Caco-2 (cell line): ENCODE results near the gene ZCCHC9. TPM values are rescaled to one million over a fixed set of nuclear protein-coding genes. Genes with fewer than 3 reads are reported as not detected.

Source experiments
- BruUV-seq: library from RNA; stranded (reverse); fragments of 400-500 nt; replicated peaks from 2 replicates; lab custom pipeline; 2021; lab: Mats Ljungman, UMichigan
- CTCF ChIA-PET: fragments of 300-600 bp; sonication (Branson Sonifier 250); formaldehyde crosslinking; loops from one replicate; lab custom pipeline; 2022; ENCODE audit warnings: antibody characterized with exemption; lab: Charles Lee
- POLR2A ChIA-PET: fragments of 300-600 bp; sonication (Branson Sonifier 250); formaldehyde crosslinking; loops from one replicate; lab custom pipeline; 2022; ENCODE audit warnings: antibody characterized with exemption; lab: Charles Lee
- DNase-seq, 2 experiments: peaks; one replicate each; pipeline versions ENCODE4 v3.0.0 to v3.0.0-alpha.2; 2020 to 2022
- H3K27me3 ChIP-seq: replicated peaks from 2 replicates; pipeline ENCODE4 v1.6.0; 2011; ENCODE audit warnings: low read length; ENCODE audit not compliant: control insufficient read depth, insufficient read depth
- H3K36me3 ChIP-seq: 2 replicates; pipeline ENCODE4 v1.5.1; 2011; ENCODE audit warnings: low read length; ENCODE audit not compliant: control insufficient read depth, insufficient read depth
- H3K4me1 ChIP-seq: fragments of 250-450 bp; sonication (Bioruptor Pico); 2 replicates; pipeline ENCODE4 v1.5.1; 2020; ENCODE audit warnings: mild to moderate bottlenecking
- H3K4me3 ChIP-seq: 2 replicates; pipeline ENCODE4 v1.5.1; 2011; ENCODE audit warnings: low read depth, mild to moderate bottlenecking, control low read depth, low read length
- H3K9me3 ChIP-seq: fragments of 250-450 bp; sonication (Bioruptor Pico); 2 replicates; pipeline ENCODE4 v1.5.1; 2020; ENCODE audit warnings: mild to moderate bottlenecking, moderate library complexity
- H3K27ac Mint-ChIP-seq: one replicate; pipeline ENCODE4 v1.8.0; 2022; ENCODE audit warnings: mixed read lengths; ENCODE audit not compliant: unreplicated experiment
- H3K27me3 Mint-ChIP-seq: one replicate; pipeline ENCODE4 v1.8.0; 2022; ENCODE audit warnings: mixed read lengths; ENCODE audit not compliant: insufficient read depth, unreplicated experiment
- H3K36me3 Mint-ChIP-seq: one replicate; pipeline ENCODE4 v1.8.0; 2022; ENCODE audit warnings: mild to moderate bottlenecking, mixed read lengths; ENCODE audit not compliant: insufficient read depth, unreplicated experiment
- H3K4me1 Mint-ChIP-seq: one replicate; pipeline ENCODE4 v1.8.0; 2022; ENCODE audit warnings: low read depth, mixed read lengths; ENCODE audit not compliant: unreplicated experiment
- H3K4me3 Mint-ChIP-seq: one replicate; pipeline ENCODE4 v1.8.0; 2022; ENCODE audit warnings: mild to moderate bottlenecking, moderate library complexity, mixed read lengths; ENCODE audit not compliant: unreplicated experiment
- H3K9me3 Mint-ChIP-seq: one replicate; pipeline ENCODE4 v1.8.0; 2022; ENCODE audit warnings: mixed read lengths; ENCODE audit not compliant: unreplicated experiment
- intact Hi-C: fragments of 100-400 bp; cut with micrococcal nuclease; formaldehyde crosslinking; loops from one replicate; pipeline ENCODE4 v1.10.0; 2022; ENCODE audit not compliant: unreplicated experiment
- total RNA-seq: library from RNA; stranded (reverse); gene quantifications from 2 replicates; pipeline ENCODE4 v1.2.3, GENCODE V29; 2022
- TF ChIP-seq, protein P1 (sequence below), 2 experiments: fragments of 200-600 bp in 1 of 2; IDR thresholded peaks; 1 replicate in 1 of 2; 2 replicates in 1 of 2; pipeline versions ENCODE4 v1.5.1 to v1.8.0; 2011 to 2022; ENCODE audit warnings: antibody characterized with exemption in 1 of 2, control low read depth in 1 of 2, inconsistent platforms in 1 of 2, low read depth in 1 of 2, low read length in 1 of 2, mild to moderate bottlenecking in 1 of 2, moderate library complexity in 1 of 2; ENCODE audit not compliant: insufficient read depth in 1 of 2, severe bottlenecking in 1 of 2, unreplicated experiment in 1 of 2

The ZCCHC9 gene
- total RNA-seq, 1 experiment from 2014 or later = 82.2 TPM

- no peak overlapping the region for H3K4me3 Mint-ChIP-seq
- Histone ChIP-seq H3K4me1 (no peaks in the 10 kb centered on the region), H3K9me3 (no peaks in the 10 kb centered on the region), H3K4me3 (no peak overlapping the region), H3K36me3 (peaks cover 2% of the 10 kb centered on the region; the same call in 1 of the 2 replicates), H3K27me3 (no peaks in the 10 kb centered on the region)
- peaks cover 12% of the 10 kb centered on the region for H3K4me1 Mint-ChIP-seq
- intact Hi-C loops = no loop called here
- ChIA-PET POLR2A (no interaction called here), CTCF (no interaction called here)
- TF ChIP-seq, protein P1, sequence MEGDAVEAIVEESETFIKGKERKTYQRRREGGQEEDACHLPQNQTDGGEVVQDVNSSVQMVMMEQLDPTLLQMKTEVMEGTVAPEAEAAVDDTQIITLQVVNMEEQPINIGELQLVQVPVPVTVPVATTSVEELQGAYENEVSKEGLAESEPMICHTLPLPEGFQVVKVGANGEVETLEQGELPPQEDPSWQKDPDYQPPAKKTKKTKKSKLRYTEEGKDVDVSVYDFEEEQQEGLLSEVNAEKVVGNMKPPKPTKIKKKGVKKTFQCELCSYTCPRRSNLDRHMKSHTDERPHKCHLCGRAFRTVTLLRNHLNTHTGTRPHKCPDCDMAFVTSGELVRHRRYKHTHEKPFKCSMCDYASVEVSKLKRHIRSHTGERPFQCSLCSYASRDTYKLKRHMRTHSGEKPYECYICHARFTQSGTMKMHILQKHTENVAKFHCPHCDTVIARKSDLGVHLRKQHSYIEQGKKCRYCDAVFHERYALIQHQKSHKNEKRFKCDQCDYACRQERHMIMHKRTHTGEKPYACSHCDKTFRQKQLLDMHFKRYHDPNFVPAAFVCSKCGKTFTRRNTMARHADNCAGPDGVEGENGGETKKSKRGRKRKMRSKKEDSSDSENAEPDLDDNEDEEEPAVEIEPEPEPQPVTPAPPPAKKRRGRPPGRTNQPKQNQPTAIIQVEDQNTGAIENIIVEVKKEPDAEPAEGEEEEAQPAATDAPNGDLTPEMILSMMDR (IDR thresholded peaks at IDR 0.05; ENCODE audit: insufficient read depth in 1 of 2, low read depth in 1 of 2, low read length in 1 of 2, severe bottlenecking in 1 of 2, unreplicated experiment in 1 of 2) = no peak
- H3K27me3 Mint-ChIP-seq = no peaks in the 10 kb centered on the region
- H3K27ac Mint-ChIP-seq = no peak overlapping the region
- H3K9me3 Mint-ChIP-seq = peaks cover 19% of the 10 kb centered on the region
- no peak for DNase-seq
- peaks cover 14% of the 10 kb centered on the region for H3K36me3 Mint-ChIP-seq
- no TSS peak for BruUV-seq
Observed at GRCh38 chr5:81283976-81284375, 17.4 kb upstream of the ZCCHC9 start.

GRCh38 chr5:81286059-81286617 lies 15.2 kb upstream of the ZCCHC9 start:
- intact Hi-C loops = no loop called here
- H3K4me3 Mint-ChIP-seq = no peak overlapping the region
- no peak for DNase-seq
- H3K9me3 ChIP-seq = no peaks in the 10 kb centered on the region
- TF ChIP-seq, protein P1 (IDR thresholded peaks at IDR 0.05; ENCODE audit: insufficient read depth in 1 of 2, low read depth in 1 of 2, low read length in 1 of 2, severe bottlenecking in 1 of 2, unreplicated experiment in 1 of 2) = peak in 1 of 2 experiments; percentile 1
- BruUV-seq = no TSS peak
- peaks cover 2% of the 10 kb centered on the region; the same call in 1 of the 2 replicates for H3K36me3 ChIP-seq
- H3K36me3 Mint-ChIP-seq = peaks cover 11% of the 10 kb centered on the region
- no peaks in the 10 kb centered on the region for H3K27me3 Mint-ChIP-seq
- peaks cover 6% of the 10 kb centered on the region for H3K4me1 Mint-ChIP-seq
- POLR2A ChIA-PET = no interaction called here
- CTCF ChIA-PET = interaction anchor here (0.6 to 0.7 kb wide), 2 partner anchors 14 to 40 kb away, joined by 3 to 4 read pairs; no protein-coding TSS in a partner anchor
- H3K4me3 ChIP-seq = no peak overlapping the region
- no peaks in the 10 kb centered on the region for H3K27me3 ChIP-seq
- H3K9me3 Mint-ChIP-seq = peaks cover 22% of the 10 kb centered on the region
- no peaks in the 10 kb centered on the region for H3K4me1 ChIP-seq
- H3K27ac Mint-ChIP-seq = no peak overlapping the region

GRCh38 chr5:81288021-81288433 lies 13.4 kb upstream of the ZCCHC9 start:
- Histone ChIP-seq H3K36me3 (peaks cover 5% of the 10 kb centered on the region; the same call in 1 of the 2 replicates), H3K4me1 (no peaks in the 10 kb centered on the region), H3K27me3 (no peaks in the 10 kb centered on the region), H3K9me3 (peaks cover 11% of the 10 kb centered on the region; the same call in 1 of the 2 replicates), H3K4me3 (no peak overlapping the region)
- peaks cover 6% of the 10 kb centered on the region for H3K4me1 Mint-ChIP-seq
- intact Hi-C loops = no loop called here
- BruUV-seq = no TSS peak
- ChIA-PET CTCF (no interaction called here), POLR2A (no interaction called here)
- no peak overlapping the region for H3K4me3 Mint-ChIP-seq
- no peak for DNase-seq
- peaks cover 18% of the 10 kb centered on the region for H3K36me3 Mint-ChIP-seq
- no peaks in the 10 kb centered on the region for H3K27me3 Mint-ChIP-seq
- no peak overlapping the region for H3K27ac Mint-ChIP-seq
- TF ChIP-seq, protein P1 (IDR thresholded peaks at IDR 0.05; ENCODE audit: insufficient read depth in 1 of 2, low read depth in 1 of 2, low read length in 1 of 2, severe bottlenecking in 1 of 2, unreplicated experiment in 1 of 2) = no peak
- peaks cover 39% of the 10 kb centered on the region for H3K9me3 Mint-ChIP-seq
